ENCODE results near the gene PDCL3.

PDCL3 gene

GRCh38 chr2:100611079-100612029, 48.6 kb downstream of the PDCL3 start:
- DNase-seq (ENCODE audit: extremely low spot score), result no peak
- no peak for TF ChIP-seq CTCF (IDR thresholded peaks at IDR 0.05; ENCODE audit: control extremely low read depth, extremely low read depth, low read depth, missing control alignments)
- CTCF ChIA-PET, result interaction anchor here (1.1 to 8.0 kb wide), 10 partner anchors 15 to 594 kb away, joined by 3 to 76 read pairs (median 6); no protein-coding TSS in a partner anchor
- POLR2A ChIA-PET, result no interaction called here

- ChIA-PET POLR2A (no interaction called here), CTCF (no interaction called here)
- TF ChIP-seq CTCF (IDR thresholded peaks at IDR 0.05; ENCODE audit: control extremely low read depth, extremely low read depth, low read depth, missing control alignments), result no peak
- DNase-seq (ENCODE audit: extremely low spot score), result no peak
Measured at GRCh38 chr2:100612388-100613000, 49.7 kb downstream of the PDCL3 start.

GRCh38 chr2:100613719-100614118, 50.9 kb downstream of the PDCL3 start:
- CTCF ChIA-PET, result no interaction called here
- TF ChIP-seq CTCF (IDR thresholded peaks at IDR 0.05; ENCODE audit: control extremely low read depth, extremely low read depth, low read depth, missing control alignments), result no peak
- DNase-seq (ENCODE audit: extremely low spot score), result no peak
- POLR2A ChIA-PET, result no interaction called here

GRCh38 chr2:100614455-100615000, 51.7 kb downstream of the PDCL3 start:
- POLR2A ChIA-PET, result no interaction called here

GRCh38 chr2:100615471-100615870, 52.7 kb downstream of the PDCL3 start:
- DNase-seq (ENCODE audit: extremely low spot score), result no peak
- TF ChIP-seq CTCF (IDR thresholded peaks at IDR 0.05; ENCODE audit: control extremely low read depth, extremely low read depth, low read depth, missing control alignments), result no peak
- POLR2A ChIA-PET, result no interaction called here
- CTCF ChIA-PET, result no interaction called here

More at GRCh38 chr2:100614455-100615000, 51.7 kb downstream of the PDCL3 start:
- CTCF ChIA-PET, result no interaction called here
- TF ChIP-seq CTCF (IDR thresholded peaks at IDR 0.05; ENCODE audit: control extremely low read depth, extremely low read depth, low read depth, missing control alignments), result no peak
- DNase-seq (ENCODE audit: extremely low spot score), result no peak

- no peak for DNase-seq (ENCODE audit: extremely low spot score)
- TF ChIP-seq CTCF (IDR thresholded peaks at IDR 0.05; ENCODE audit: control extremely low read depth, extremely low read depth, low read depth, missing control alignments), result no peak
- POLR2A ChIA-PET, result no interaction called here
- CTCF ChIA-PET, result no interaction called here
Measured at GRCh38 chr2:100615886-100616285, 53.1 kb downstream of the PDCL3 start.
